RWPE1 (cell line): Measurements from ENCODE around the gene LDHB.
"Not testable (repeated sequence)": the region's sequence is repeated elsewhere in the genome, so short reads cannot be mapped to it uniquely, and the experiment has no call there.

Experiments used
- CTCF ChIA-PET: fragments of 350-600 bp; sonication (Branson Sonifier 250); formaldehyde crosslinking; extraction: SDS; loops from one replicate; lab custom pipeline; 2021; lab: Yijun Ruan, JAX
- POLR2A ChIA-PET: fragments of 400-600 bp; formaldehyde crosslinking; extraction: SDS; loops from one replicate; lab custom pipeline; 2020; ENCODE audit warnings: antibody characterized with exemption; ENCODE audit not compliant: low non-redundant PET; lab: Yijun Ruan, JAX
- DNase-seq: peaks from one replicate; pipeline ENCODE4 v3.0.0; 2012; ENCODE audit warnings: low spot score
- H3K27ac ChIP-seq: fragments of 450-650 bp; 2 replicates; pipeline ENCODE4 v1.5.1; 2017
- TF ChIP-seq, protein P1 (sequence below): fragments of 450-650 bp; conservative IDR thresholded peaks from 2 replicates; pipeline ENCODE4 v1.5.1; 2017; ENCODE audit warnings: low read depth, mild to moderate bottlenecking

Gene LDHB

DNA sequence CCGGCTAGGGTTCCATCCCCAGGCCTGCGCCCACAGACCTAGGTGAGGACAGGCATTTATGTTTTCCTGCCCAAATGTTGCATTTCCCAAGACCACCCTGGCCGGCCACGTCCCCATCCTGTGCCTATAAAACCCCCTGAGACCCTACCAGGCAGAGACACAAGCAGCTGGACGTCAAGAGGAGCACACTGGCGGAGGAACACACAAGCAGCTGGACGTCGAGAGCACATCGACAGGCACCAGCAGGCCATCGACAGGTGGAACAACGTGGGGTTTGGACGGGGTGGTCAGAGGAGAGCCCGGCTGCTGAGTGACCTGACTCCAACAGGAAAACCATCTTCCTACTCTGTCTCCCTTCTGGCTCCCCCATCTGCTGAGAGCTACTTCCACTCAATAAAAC, 19.6 kb upstream of the LDHB start:
- ChIA-PET CTCF (no interaction called here), POLR2A (no interaction called here)
- H3K27ac ChIP-seq: no peak overlapping the region
- TF ChIP-seq, protein P1, sequence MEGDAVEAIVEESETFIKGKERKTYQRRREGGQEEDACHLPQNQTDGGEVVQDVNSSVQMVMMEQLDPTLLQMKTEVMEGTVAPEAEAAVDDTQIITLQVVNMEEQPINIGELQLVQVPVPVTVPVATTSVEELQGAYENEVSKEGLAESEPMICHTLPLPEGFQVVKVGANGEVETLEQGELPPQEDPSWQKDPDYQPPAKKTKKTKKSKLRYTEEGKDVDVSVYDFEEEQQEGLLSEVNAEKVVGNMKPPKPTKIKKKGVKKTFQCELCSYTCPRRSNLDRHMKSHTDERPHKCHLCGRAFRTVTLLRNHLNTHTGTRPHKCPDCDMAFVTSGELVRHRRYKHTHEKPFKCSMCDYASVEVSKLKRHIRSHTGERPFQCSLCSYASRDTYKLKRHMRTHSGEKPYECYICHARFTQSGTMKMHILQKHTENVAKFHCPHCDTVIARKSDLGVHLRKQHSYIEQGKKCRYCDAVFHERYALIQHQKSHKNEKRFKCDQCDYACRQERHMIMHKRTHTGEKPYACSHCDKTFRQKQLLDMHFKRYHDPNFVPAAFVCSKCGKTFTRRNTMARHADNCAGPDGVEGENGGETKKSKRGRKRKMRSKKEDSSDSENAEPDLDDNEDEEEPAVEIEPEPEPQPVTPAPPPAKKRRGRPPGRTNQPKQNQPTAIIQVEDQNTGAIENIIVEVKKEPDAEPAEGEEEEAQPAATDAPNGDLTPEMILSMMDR: no peak
- no peak for DNase-seq

DNA sequence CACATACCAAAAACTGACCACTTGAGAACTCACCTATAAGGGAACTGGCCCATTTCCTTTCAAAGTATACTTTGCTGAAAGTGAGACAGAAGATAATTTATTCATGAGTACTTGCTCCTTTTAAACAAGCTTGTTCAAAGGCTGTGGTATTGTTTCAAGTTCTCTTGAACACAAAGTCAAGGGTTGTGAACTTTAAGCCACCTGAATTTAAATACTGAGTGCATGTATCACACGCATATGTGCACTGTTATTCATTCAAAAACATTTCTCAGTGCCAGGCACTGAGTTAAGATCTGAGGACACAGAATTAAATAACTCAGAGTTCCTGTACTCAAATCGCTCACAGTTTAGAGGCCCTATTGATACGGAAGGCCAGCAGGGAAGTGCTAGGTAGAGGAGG, 19.1 kb upstream of the LDHB start:
- ChIA-PET POLR2A (no interaction called here), CTCF (no interaction called here)
- DNase-seq: no peak
- H3K27ac ChIP-seq: no peak overlapping the region
- TF ChIP-seq, protein P1: no peak

DNA sequence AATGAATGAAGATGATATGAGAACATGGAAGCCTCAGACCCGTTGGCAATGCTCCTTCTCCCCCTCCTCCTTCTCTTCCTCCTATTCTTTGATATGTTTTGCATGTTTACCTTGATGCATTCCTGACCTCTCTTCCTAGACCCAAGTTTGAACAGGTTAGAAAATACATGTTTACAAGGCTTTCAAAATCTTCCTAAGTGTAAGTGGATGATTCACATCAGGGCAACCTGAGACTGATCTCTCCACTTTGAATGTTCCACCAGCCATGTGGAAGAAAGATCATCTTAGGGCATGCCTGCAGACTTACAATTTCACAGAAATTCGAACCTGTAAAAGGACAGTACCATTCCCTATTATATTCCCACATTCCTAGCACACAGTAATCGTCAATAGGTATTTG, 18.0 kb upstream of the LDHB start:
- TF ChIP-seq, protein P1: no peak
- DNase-seq: no peak
- POLR2A ChIA-PET: no interaction called here
- CTCF ChIA-PET: no interaction called here
- H3K27ac ChIP-seq: no peak overlapping the region

DNA sequence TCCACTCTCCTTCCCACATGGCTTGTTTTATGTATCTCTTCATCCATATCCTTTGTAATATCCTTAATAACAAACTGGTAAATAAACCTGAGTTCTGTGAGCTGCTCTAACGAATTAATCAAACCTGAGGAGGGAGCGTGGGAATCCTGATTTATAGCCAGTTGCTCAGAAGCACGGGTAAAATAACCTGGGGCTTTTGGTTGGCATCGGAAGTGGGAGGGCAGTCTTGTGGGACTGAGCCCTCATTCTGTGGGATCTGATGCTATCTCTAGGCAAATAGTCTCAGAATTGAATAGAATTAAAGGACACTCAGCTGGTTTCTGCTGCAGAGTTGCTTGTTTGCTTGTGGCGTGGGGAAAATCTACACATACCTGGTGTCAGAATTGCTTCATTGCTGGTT, 17.5 kb upstream of the LDHB start:
- TF ChIP-seq, protein P1: no peak
- no peak for DNase-seq
- no peak overlapping the region for H3K27ac ChIP-seq
- ChIA-PET CTCF (no interaction called here), POLR2A (interaction anchor here (0.6 kb wide), 1 partner anchor 36 kb away, joined by 3 read pairs; no protein-coding TSS in a partner anchor)

DNA sequence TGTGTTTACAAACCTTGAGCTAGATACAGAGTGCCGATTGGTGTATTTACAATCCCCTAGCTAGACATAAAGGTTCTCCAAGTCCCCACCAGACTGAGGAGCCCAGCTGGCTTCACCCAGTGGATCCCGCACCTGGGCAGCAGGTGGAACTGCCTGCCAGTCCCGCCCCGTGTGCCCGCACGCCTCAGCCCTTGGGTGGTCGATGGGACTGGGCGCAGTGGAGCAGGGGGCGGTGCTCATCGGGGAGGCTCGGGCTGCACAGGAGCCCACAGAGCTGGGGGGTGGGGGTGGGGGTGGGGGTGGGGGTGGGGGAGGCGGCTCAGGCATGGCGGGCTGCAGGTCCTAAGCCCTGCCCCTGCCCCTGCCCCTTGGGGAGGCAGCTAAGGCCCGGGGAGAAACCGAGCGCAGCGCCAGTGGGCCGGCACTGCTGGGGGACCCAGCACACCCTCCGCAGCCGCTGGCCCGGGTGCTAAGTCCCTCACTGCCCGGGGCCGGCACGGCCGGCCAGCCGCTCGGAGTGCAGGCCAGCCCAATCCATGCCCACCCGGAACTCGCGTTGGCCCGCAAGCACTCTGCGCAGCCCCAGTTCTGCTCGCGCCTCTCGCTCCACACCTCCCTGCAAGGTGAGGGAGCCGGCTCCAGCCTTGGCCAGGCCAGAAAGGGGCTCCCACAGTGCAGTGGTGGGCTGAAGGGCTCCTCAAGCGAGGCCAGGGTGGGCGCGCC, 16.3 kb upstream of the LDHB start:
- H3K27ac ChIP-seq, CTCF ChIA-PET, POLR2A ChIA-PET, DNase-seq: not testable (repeated sequence)

DNA sequence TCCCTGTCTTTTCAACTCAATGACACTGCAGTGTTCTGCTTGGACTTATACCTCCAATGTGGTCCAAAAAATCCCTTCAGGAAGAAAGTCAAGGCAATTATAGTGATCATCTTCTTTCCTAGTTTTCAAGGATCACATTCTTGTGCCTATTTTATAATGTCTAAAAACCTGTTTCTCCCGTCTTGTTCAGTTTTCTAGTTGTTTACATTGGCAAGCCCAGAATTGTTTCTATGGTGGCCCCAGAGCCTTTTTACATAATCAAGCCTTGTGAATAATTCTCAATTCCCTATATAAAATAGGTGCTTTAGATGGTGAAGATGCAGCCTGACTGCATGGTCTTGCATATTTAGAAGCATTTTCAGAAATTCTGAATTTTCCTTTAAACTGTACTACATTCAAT, 14.5 kb upstream of the LDHB start:
- no peak overlapping the region for H3K27ac ChIP-seq
- POLR2A ChIA-PET: no interaction called here
- TF ChIP-seq, protein P1: no peak
- CTCF ChIA-PET: no interaction called here
- DNase-seq: no peak

DNA sequence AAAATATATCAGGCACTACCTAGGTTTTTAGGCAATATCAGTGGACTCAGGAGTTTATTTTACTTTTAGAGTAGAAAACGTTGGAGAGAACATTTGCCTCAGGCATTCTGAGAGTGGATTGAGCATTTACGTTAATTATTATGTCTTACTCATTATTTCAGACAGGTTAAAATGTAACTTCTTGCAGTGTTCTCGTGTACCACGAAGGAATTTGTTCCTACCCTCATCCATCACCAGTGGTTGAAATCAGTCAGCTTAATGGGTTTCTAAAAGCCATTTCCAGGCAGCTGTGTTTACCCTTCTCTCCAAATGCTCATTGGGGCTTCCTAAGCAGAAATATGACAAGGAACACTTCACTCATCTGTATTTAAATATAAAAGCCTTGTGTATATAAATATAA, 9.1 kb upstream of the LDHB start:
- CTCF ChIA-PET: no interaction called here

More for the DNA sequence above, 9.1 kb upstream of the LDHB start:
- no peak for DNase-seq
- POLR2A ChIA-PET: no interaction called here
- H3K27ac ChIP-seq: no peak overlapping the region
- TF ChIP-seq, protein P1: no peak
